Mesodermal cell (in vitro differentiated cells): Measurements from ENCODE around the gene SLC12A9. TPM values are rescaled to one million over a fixed set of nuclear protein-coding genes. Genes with fewer than 3 reads are reported as not detected.
"Not testable (repeated sequence)": the region's sequence is repeated elsewhere in the genome, so short reads cannot be mapped to it uniquely, and the experiment has no call there.

Experiments
- H3K27ac ChIP-seq: 2 replicates; pipeline ENCODE4 v1.7.0; 2013; ENCODE audit warnings: mild to moderate bottlenecking, low read depth, low read length, moderate library complexity; ENCODE audit not compliant: severe bottlenecking
- H3K36me3 ChIP-seq: 2 replicates; pipeline ENCODE4 v1.7.1; 2013; ENCODE audit warnings: mild to moderate bottlenecking, low read length, moderate library complexity; ENCODE audit not compliant: control insufficient read depth, insufficient read depth
- H3K4me1 ChIP-seq: one replicate; pipeline ENCODE4 v1.7.1; 2013; ENCODE audit warnings: mild to moderate bottlenecking, low read length; ENCODE audit not compliant: insufficient read depth, control insufficient read depth, poor library complexity, severe bottlenecking
- H3K4me3 ChIP-seq: 2 replicates; pipeline ENCODE4 v1.7.0; 2013; ENCODE audit warnings: low read length, control low read depth, mild to moderate bottlenecking; ENCODE audit not compliant: insufficient read depth, poor library complexity, severe bottlenecking; ENCODE audit errors: extremely low read depth
- H3K9me3 ChIP-seq: 2 replicates; pipeline ENCODE4 v1.7.1; 2013; ENCODE audit warnings: mild to moderate bottlenecking, low read length, moderate library complexity; ENCODE audit not compliant: control insufficient read depth
- WGBS, 2 experiments: methylation state at CpG; one replicate each; pipeline ENCODE4 v1.1.5; 2013; ENCODE audit warnings: missing lambda C conversion rate in 2 of 2; ENCODE audit not compliant: insufficient coverage in 2 of 2; 5-methylcytosine and 5-hydroxymethylcytosine counted together
- polyA plus RNA-seq, 2 experiments: library from polyadenylated mRNA; stranded (reverse); fragments of 50-300 nt; gene quantifications; one replicate each; pipeline ENCODE4 v1.2.3, GENCODE V29; 2013

SLC12A9 gene
- 16.4 TPM for polyA plus RNA-seq (2013, experiment 1 of 2)
- 14.7 TPM for polyA plus RNA-seq (2013, experiment 2 of 2)

DNA sequence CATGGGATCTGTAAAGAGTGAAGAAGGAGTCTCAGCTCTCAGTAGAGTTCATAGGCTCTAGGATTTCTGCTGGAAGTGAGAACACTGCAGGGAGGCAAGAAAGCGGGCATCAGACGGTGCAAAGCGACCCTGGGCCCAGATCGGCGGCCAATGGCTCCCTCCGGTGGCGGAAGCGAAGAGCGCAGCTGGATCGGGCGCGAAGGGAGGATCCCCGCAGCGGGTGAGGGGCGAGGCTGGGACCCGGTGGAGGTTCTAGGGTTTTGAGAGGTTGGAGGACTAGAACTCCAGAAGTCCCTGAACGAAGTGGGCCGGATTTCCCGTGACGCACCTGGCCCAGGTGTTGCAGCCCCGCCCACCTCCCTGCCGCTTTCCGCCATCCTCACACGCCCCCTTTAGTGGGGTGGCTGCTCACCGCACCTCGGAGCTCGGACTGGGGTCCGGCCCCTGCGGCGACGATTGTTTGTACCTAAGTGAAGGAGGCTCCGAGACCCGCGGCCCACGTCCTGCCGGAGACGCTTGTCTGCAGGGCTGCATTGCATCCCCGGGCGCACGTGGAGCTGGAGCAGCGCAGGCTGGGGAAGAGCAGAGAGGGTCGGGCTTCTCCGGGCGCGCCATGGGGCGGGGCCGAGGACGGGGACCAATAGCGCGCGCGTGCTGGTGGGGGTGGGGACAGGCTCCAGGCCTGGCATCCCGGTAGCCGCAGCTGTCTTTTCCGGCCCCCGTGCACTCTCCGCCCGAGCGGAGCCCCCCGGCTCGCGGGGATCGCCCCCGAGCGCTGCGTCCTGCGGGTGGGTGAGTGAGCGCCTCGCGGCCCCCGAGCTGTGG, at the start of gene SLC12A9:
Gene SLC12A9, plus strand, starts transcription at position 666 of the 825 bp plus-strand sequence. CDS start 1,485 bp downstream, outside the sequence.
- Histone ChIP-seq H3K27ac (no peak within 1 kb of the TSS), H3K4me1 (peaks cover 8% of the 10 kb centered on the region), H3K9me3 (no peaks in the 10 kb centered on the region), H3K4me3 (peak within 1 kb of the TSS; percentile 76), H3K36me3 (peaks cover 14% of the 10 kb centered on the region)
- WGBS, 2 experiments: 0 to 1% methylated on average over 46 to 61 of the region's 71 CpGs

DNA sequence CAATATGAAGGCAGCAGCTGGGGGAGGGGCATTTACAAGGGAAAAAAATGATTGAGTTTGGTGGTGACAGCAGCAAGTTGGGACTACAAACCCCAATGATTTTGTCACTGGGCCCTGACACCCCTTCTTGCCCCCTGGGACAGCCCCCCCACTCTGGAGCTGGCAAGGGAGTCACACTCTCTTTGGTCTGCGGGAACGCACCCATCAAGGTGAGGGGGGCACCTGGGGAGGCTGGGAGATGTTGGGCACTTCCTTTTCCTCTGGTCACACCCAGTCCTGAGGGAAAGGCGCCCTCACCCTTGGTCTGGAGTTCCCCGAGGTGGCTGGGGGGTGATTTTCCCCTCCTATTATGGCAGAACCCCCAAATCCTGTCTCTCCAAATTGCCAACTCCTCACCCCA, 49.6 kb upstream of the SLC12A9 start:
- 93 to 94% methylated on average over 2 of the region's 4 CpGs for WGBS, 2 experiments
- Histone ChIP-seq H3K27ac (peak overlapping the region; percentile 64), H3K4me3 (no peak overlapping the region), H3K36me3 (peaks cover 62% of the 10 kb centered on the region), H3K9me3 (no peaks in the 10 kb centered on the region), H3K4me1 (peaks cover 44% of the 10 kb centered on the region)

- H3K27ac ChIP-seq: peak overlapping the region; percentile 64
- no peaks in the 10 kb centered on the region for H3K9me3 ChIP-seq
- H3K4me1 ChIP-seq: peaks cover 44% of the 10 kb centered on the region
- peaks cover 68% of the 10 kb centered on the region for H3K36me3 ChIP-seq
- no peak overlapping the region for H3K4me3 ChIP-seq
- 71 to 77% methylated on average over 18 to 19 of the region's 19 CpGs for WGBS, 2 experiments
Observed at GRCh38 chr7:100803398-100804161, 48.9 kb upstream of the SLC12A9 start.

DNA sequence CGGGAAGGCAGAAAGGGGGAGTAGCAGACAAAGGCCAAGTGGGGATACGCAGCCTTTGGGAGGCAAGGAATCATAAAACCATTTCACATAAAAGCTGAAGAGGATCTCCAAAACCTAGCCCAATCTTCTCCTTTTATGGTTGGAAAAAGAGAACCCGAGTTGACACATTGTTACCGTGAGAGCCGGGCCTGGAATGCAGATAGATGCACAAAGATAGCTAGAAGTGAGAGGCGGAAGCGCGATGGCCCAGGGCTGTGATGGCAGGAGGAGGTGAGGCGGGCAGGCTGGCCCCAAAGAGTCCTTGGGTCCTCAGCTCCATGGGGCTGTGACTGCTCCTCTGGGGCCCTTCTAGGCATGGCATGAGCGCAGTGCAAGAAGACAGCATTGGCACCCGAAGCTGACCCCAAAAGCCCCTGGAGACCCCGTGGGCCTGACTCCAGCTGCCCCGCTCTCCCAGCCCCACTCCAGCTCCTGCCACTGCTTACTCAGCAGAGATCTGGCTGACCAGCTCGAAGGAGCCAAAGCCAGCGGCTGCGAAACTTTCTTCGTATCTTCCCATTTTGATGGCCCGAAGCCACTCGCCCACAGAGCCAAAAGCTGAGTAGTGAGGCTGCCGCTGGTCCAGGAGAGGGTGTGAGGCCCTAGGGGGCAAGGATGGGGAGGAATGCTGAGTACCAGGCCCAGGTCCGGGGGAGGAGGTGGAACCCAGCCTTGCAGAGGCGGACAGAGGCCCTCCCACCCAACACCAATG, 47.7 kb upstream of the SLC12A9 start:
- Histone ChIP-seq H3K36me3 (peaks cover 80% of the 10 kb centered on the region), H3K4me1 (peaks cover 40% of the 10 kb centered on the region), H3K4me3 (no peak overlapping the region), H3K9me3 (no peaks in the 10 kb centered on the region), H3K27ac (peak overlapping the region; percentile 33)
- WGBS, 2 experiments: 95 to 97% methylated on average over 18 to 19 of the region's 22 CpGs

DNA sequence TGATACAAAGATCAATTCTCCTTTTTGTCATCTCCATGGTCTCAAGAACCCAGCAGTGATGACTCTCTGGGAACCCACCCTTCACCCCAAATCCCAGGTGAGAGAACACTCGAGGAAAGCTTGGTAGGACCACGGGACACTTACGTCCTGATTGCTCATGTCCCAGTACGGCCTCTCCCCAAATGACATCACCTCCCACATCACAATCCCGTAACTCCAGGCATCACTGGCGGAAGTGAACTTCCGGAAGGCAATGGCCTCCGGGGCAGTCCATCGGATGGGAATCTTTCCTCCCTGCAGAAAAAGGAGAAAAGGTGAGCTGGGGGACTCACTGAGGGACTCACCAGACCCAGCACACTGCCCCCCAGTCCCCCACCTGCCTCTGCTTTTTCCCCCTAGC, 46.2 kb upstream of the SLC12A9 start:
- 96 to 100% methylated on average over 4 to 5 of the region's 9 CpGs for WGBS, 2 experiments
- peaks cover 37% of the 10 kb centered on the region for H3K4me1 ChIP-seq
- no peak overlapping the region for H3K4me3 ChIP-seq
- no peaks in the 10 kb centered on the region for H3K9me3 ChIP-seq
- H3K36me3 ChIP-seq: peaks cover 90% of the 10 kb centered on the region
- H3K27ac ChIP-seq: no peak overlapping the region

GRCh38 chr7:100806883-100807282, 45.6 kb upstream of the SLC12A9 start:
- not testable (repeated sequence) for H3K27ac ChIP-seq, H3K4me3 ChIP-seq, H3K9me3 ChIP-seq
- Histone ChIP-seq H3K36me3 (peaks cover 89% of the 10 kb centered on the region), H3K4me1 (peaks cover 32% of the 10 kb centered on the region)
- 96 to 100% methylated on average over 4 to 5 of the region's 6 CpGs for WGBS, 2 experiments

- Histone ChIP-seq H3K36me3 (peaks cover 90% of the 10 kb centered on the region), H3K4me1 (peaks cover 17% of the 10 kb centered on the region), H3K4me3 (no peak overlapping the region), H3K9me3 (no peaks in the 10 kb centered on the region), H3K27ac (no peak overlapping the region)
- 93 to 95% methylated on average over 5 of the region's 5 CpGs for WGBS, 2 experiments
Observed at GRCh38 chr7:100808354-100808875, 44.1 kb upstream of the SLC12A9 start.

GRCh38 chr7:100811480-100811879, 41.0 kb upstream of the SLC12A9 start:
- Histone ChIP-seq H3K4me1 (no peaks in the 10 kb centered on the region), H3K27ac (no peak overlapping the region), H3K9me3 (no peaks in the 10 kb centered on the region), H3K4me3 (no peak overlapping the region), H3K36me3 (peaks cover 98% of the 10 kb centered on the region)
- 94 to 97% methylated on average over 2 to 5 of the region's 6 CpGs for WGBS, 2 experiments

- H3K9me3 ChIP-seq: no peaks in the 10 kb centered on the region
- no peak overlapping the region for H3K4me3 ChIP-seq
- H3K4me1 ChIP-seq: no peaks in the 10 kb centered on the region
- H3K36me3 ChIP-seq: peaks cover 98% of the 10 kb centered on the region
- H3K27ac ChIP-seq: no peak overlapping the region
- WGBS, 2 experiments: 95 to 96% methylated on average over 16 to 20 of the region's 22 CpGs
Observed at GRCh38 chr7:100812729-100813128, 39.8 kb upstream of the SLC12A9 start.

GRCh38 chr7:100816515-100816914, 36.0 kb upstream of the SLC12A9 start:
- H3K9me3 ChIP-seq, H3K27ac ChIP-seq, H3K4me1 ChIP-seq, H3K4me3 ChIP-seq: not testable (repeated sequence)
- peaks cover 99% of the 10 kb centered on the region for H3K36me3 ChIP-seq
- 90 to 97% methylated on average over 6 to 12 of the region's 16 CpGs for WGBS, 2 experiments
